ENCODE data around the gene MPEG1. TPM values are rescaled to one million over a fixed set of nuclear protein-coding genes. Genes with fewer than 3 reads are reported as not detected.
A peak's percentile ranks its signal among the peaks of the same experiment; 100 is the strongest.

The MPEG1 gene
- total and polyA plus RNA-seq, 2 of the 13 experiments (the other 11 are each of a cell fraction or from before 2014, with no cell fraction given), result not detected

GRCh38 chr11:59206635-59207034 lies 6.1 kb downstream of the MPEG1 start:
- Histone ChIP-seq H3K27ac (ENCODE audit: extremely low read length, insufficient read depth, low read length) (no peak overlapping the region), H3K9ac (ENCODE audit: insufficient read depth, low read depth, low read length) (no peak overlapping the region), H2AFZ (ENCODE audit: low read length) (no peak overlapping the region), H3K4me2 (ENCODE audit: low read depth, low read length) (no peak overlapping the region), H3K79me2 (ENCODE audit: insufficient read depth, low read length) (no peaks in the 10 kb centered on the region), H3K9me3 (ENCODE audit: low read length) (no peaks in the 10 kb centered on the region), H3K4me1 (ENCODE audit: insufficient read depth, low read length) (peaks cover 1% of the 10 kb centered on the region; the same call in 1 of the 2 replicates), H3K36me3 (replicated peaks in 1 of 2; ENCODE audit: control insufficient read depth in 1 of 2, insufficient read depth in 2 of 2, low read length in 2 of 2) (peaks cover 3 to 5% of the 10 kb centered on the region in 2 experiments; a peak in 2 of 5 replicates), H3K4me3 (replicated peaks in 1 of 3; ENCODE audit: insufficient read depth in 1 of 3, low read depth in 2 of 3, low read length in 3 of 3) (no peak overlapping the region), H3K27me3 (ENCODE audit: control insufficient read depth in 1 of 2, insufficient read depth in 2 of 2, low read length in 2 of 2) (no peaks in the 10 kb centered on the region), H4K20me1 (ENCODE audit: insufficient read depth, low read length) (no peaks in the 10 kb centered on the region)
- ChIA-PET POLR2A (interaction anchor here (1.0 kb wide), 1 partner anchor 35 kb away, joined by 4 read pairs; the partner anchor contains the start of gene DTX4), CTCF (ENCODE audit: low intra/inter-chr PET ratio, low total read pairs) (interaction anchor here (2.2 to 4.2 kb wide), 2 partner anchors 20 to 35 kb away, joined by 5 to 77 read pairs; partner anchors contain the start of gene DTX4)
- in situ Hi-C loops (cut with HindIII; ENCODE audit: extremely low pct_ligation_motif_present, low pct_unique_long_range_greater_than_20kb), result loop anchor here (5.0 kb wide), 2 partner anchors 34 to 226 kb away; partner anchors contain the start of gene DTX4
- ATAC-seq (peak; percentile 88), FAIRE-seq (peak; percentile 70), DNase-seq (ENCODE audit: low spot score) (peak; percentile 42)
- intact Hi-C loops (cut with micrococcal nuclease; ENCODE audit: unreplicated experiment), result loop anchor here (1.0 to 10.0 kb wide), 2 partner anchors 62 to 226 kb away; partner anchors contain the start of gene FAM111A
- no TSS peak for BruUV-seq (replicated peaks)
- TF ChIP-seq ZNF574 (CRISPR knock-in tag; IDR thresholded peaks at IDR 0.05) (peak; percentile 40; the same call in 1 of the 2 replicates), SMC3 (IDR thresholded peaks at IDR 0.05; ENCODE audit: low read length) (peak; percentile 50; the same call in 1 of the 2 replicates), KDM2A (CRISPR knock-in tag; IDR thresholded peaks at IDR 0.05; ENCODE audit: borderline replicate concordance, low read depth) (no peak), CTCF (CRISPR knock-in tag; IDR thresholded peaks at IDR 0.05) (peak; percentile 65), MIXL1 (CRISPR knock-in tag; IDR thresholded peaks at IDR 0.05) (0 out of 2 replicates have a peak, but pooled peaks have one; percentile 19), TEAD3 (CRISPR knock-in tag; optimal IDR thresholded peaks at IDR 0.05; ENCODE audit: borderline replicate concordance) (peak; percentile 33)
- 66% methylated on average over 3 of the region's 4 CpGs for WGBS (ENCODE audit: low lambda C conversion rate)

Measured in HepG2 (cell line).